DMS153 treated with DMSO at 0.1 percent for 48 hours (cell line): ENCODE results near the gene PFN3.

Source experiments
- DNase-seq: peaks from one replicate; lab custom pipeline; 2025; ENCODE audit not compliant: unreplicated experiment; lab: John Stamatoyannopoulos, UW

Gene PFN3

DNA sequence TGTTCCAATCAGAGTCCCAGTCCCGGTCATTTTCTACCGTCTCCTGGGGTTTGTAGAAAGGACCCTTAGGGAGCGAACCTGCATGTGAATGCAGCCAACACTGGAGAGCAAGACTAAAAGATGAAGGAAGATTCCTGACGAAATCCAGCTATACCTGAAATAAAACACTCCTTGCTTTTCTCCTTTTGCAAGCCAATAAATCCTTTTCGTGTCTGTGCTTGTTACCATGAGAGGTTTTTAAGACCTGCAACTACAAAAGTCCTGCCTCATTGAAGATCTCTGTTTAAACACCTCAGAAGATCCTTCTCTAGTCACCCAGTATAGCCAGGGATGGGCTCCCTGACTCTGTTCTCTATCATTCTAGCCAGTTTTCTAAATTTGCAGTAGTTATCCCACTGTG lies 26.2 kb downstream of the PFN3 start:
- no peak for DNase-seq

- no peak for DNase-seq
Observed at GRCh38 chr5:177373806-177374205, 26.7 kb downstream of the PFN3 start.

- DNase-seq: no peak
Observed at GRCh38 chr5:177372910-177373309, 27.6 kb downstream of the PFN3 start.

GRCh38 chr5:177372034-177372896 lies 28.2 kb downstream of the PFN3 start:
- no peak for DNase-seq

- no peak for DNase-seq
Observed at GRCh38 chr5:177371120-177372033, 29.1 kb downstream of the PFN3 start.

GRCh38 chr5:177370488-177371119 lies 29.9 kb downstream of the PFN3 start:
- peak; percentile 11 for DNase-seq

DNA sequence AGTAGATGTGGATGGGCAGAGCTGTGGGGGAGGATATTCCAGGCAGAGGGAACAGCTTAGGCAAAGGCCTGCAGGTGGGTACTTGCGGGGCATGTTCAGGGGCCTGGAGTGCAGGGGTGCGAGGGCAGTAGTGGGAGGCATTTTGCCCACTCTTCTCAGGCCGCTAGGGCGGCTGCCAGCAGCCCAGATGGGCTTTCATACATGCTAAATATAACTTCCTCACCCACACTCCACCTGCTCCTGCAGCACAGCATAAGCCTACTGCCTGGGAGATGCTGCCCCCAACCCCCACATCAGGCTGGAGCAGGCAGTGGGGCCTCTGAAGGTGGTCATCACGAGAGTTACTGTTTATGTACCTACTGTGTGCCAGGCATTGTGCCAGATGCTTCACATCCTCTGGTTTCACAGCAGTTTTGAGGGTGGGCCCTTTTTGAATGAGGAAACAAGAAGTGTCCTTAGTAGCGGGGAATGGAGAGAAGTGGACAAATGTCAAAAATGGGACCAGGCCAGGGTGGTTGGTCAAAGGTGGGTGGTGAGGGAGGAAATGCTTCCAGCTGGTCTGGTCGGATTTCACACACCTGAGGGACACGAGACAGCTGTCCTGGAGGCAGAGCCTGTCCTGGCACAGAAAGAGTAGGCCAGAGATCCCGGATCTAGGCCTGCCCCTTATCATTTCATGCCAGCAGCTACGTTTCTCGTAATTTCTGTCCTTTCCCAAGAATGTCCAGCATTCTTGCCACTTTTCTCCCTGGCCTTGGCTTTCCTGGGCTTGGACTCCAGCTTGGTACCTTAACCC lies 30.6 kb downstream of the PFN3 start:
- no peak for DNase-seq

GRCh38 chr5:177368869-177369644 lies 31.4 kb downstream of the PFN3 start:
- no peak for DNase-seq

DNA sequence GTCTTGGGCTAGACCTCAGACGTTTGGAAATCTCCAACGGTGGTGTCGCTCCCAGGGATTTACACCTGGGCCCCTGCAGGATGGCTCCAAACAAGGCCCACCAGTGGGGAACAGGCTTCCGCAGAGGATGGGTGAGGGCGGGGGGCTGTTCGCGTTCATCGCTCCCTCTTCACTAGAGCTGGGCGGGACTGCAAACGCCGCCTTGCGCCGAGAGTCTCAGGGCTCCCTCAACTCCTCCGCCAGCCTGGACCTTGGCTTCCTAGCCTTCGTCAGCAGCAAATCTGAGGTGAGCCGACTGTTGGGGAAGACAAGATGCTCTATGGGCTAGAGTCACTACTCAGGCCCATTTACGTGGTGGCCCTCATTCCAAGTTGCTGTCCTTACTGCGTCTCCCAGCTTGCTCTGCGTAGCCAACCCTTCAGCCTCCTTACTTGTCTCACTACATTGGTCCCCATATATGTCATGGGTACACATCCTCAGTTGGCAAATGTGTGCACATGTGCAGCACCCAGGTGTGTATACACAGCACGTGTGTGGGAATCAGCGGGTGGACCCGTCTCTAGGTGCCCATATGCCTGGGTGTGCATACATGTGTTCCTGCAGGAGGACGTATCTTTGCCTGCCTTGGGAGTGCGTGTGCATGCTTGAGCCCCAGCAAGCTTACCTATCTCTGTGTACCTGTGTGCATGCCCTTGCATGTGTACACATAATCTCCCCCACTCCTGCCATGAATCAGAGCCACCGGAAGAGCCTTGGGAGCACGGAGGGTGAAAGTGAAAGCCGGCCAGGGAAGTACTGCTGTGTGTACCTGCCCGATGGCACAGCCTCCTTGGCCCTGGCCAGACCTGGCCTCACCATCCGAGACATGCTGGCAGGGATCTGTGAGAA lies 32.2 kb downstream of the PFN3 start:
- no peak for DNase-seq

DNA sequence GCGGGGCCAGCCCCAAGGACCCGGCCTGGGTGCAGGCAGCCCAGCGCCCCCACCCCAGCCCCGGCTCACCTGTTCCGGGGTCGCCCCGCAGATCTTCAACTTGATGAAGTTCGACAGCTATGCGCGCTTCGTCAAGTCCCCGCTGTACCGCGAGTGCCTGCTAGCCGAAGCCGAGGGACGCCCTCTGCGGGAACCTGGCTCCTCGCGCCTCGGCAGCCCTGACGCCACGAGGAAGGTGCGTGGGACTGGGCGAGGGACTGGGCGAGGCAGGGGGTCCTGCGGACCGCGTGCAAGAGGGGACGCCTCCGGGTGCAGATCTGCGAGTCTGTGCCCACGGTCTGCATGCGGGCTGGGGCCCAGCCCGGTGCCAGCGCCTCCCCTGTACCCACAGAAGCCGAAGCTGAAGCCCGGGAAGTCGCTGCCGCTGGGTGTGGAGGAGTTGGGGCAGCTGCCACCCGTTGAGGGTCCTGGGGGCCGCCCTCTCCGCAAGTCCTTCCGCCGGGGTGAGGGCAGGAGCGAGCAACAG lies 33.1 kb downstream of the PFN3 start:
- no peak for DNase-seq

- DNase-seq: no peak
Observed at GRCh38 chr5:177366528-177367322, 33.7 kb downstream of the PFN3 start.

- no peak for DNase-seq
Observed at GRCh38 chr5:177365845-177366527, 34.5 kb downstream of the PFN3 start.

DNA sequence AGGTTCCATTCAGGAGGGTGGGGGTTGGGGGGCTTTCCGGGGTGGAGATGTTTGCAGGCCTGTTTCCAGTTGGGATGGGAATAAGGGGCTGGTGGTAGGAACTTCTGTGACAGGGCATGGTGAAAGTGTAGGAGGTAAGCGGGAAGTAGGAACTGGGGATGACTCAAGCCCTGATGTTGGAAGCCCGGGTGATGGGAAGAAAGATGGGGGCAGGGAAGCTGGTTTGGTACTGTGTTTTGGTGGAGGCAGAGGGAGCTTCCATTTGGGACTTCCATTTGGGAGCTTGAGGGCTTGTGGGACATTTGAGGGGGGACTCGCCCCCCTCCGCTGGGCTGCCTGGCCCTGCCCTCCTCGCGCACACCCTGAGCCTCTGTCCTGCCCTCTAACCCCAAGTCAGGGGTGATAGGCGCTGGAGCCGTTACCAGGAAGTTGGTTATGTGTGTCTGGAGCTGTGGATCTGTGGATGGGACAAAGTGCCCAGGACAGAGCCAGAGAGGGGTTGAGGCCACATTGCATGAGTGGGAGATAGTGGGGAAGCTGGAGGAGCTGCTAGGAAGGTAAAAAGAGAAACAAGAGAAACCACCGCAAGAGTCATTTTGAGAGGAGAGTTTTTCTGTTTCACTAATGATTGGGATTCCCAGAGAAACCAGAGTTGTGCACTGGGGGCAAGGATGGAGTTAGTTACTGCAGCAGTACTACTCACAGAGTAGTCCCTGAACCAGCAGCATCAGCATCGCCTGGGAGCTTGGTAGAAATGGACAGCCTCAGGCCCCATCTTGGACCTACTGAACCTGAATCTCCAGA lies 36.1 kb downstream of the PFN3 start:
- no peak for DNase-seq

DNA sequence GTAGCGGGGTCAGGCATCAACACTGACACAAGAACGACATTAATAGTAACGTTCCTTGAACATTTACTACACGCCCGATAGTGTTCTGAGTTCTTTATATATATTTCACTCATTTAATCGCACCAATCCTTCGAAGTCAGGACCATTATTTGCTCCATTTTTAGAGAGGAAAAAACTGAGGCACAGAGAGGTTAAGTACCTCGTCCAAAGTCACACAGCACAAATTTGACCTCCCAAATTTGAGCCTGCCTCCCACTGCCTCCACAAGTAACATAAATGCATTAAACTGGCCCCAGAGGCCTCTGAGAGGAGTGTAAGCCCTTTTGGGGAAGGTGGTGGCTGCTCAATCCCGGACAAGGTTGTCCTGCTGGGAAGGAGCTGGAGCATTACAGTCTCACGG lies 36.9 kb downstream of the PFN3 start:
- no peak for DNase-seq

DNA sequence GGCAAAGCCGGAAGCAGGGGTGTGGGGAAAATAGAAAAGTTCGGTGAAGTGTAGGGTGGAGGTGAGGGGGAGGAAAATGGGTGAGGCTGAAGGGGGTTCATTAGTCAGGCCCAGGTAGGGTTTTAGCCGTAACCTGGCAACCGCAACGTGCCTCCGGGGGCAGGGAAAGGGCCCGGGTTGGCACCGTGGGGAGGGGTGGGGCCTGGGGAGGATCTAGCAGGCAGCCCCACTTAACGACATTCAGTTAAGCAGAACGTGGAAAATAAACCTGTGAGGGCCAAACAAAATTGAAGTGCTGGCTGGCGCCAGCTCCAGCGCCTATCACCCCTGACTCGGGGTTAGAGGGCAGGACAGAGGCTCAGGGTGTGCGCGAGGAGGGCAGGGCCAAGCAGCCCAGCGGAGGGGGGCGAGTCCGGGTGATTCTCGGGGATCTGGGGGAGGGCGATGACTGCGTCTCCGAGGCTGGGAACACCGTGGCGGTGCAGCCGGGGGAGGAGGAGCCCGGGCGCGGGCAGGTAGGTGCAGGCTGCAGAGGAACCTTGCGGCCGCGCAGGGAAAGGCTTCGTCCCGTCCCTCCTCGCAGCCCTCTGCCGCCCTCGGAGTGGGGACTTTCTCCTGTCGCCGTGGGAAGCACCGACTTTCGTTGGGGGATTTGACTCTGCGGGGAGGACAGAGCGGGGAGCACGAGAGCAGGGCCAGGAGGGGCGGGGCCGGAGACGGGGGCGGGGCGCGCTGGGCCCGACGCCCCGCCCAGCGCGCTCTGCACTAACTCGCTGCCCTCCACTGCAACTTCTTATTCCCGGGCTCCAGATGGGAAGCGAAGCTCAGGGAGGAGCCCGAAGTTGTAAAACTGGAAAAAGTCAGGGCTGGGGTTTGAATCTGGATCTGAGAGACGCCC lies 37.6 kb downstream of the PFN3 start:
- no peak for DNase-seq

DNA sequence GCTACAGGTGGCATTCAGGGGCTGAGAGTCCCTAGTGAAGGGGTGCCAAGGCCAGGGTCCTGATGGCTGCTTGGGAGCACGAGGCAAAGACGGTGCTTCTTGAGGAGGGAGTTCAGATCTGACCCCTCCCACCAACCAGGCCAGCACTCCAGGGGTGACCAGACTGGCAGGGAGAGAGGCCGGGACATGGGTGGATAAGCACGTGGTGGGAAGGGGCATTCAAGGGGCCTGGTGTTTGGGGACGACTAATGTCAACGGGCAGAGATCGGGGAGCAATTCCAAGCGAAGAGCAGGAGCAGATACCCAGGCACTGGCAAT lies 38.2 kb downstream of the PFN3 start:
- DNase-seq: no peak
